Fibroblast of skin of right biceps (primary cell): ENCODE results near the gene ZNF473.
"Not testable (repeated sequence)": the region's sequence is repeated elsewhere in the genome, so short reads cannot be mapped to it uniquely, and the experiment has no call there.

Source experiments
- DNase-seq: peaks from one replicate; pipeline ENCODE4 v3.0.0-alpha.2; 2013

ZNF473 gene

GRCh38 chr19:50051228-50051895, 25.6 kb downstream of the ZNF473 start:
- DNase-seq, result not testable (repeated sequence)

GRCh38 chr19:50051964-50052363, 26.2 kb downstream of the ZNF473 start:
- no peak for DNase-seq

DNA sequence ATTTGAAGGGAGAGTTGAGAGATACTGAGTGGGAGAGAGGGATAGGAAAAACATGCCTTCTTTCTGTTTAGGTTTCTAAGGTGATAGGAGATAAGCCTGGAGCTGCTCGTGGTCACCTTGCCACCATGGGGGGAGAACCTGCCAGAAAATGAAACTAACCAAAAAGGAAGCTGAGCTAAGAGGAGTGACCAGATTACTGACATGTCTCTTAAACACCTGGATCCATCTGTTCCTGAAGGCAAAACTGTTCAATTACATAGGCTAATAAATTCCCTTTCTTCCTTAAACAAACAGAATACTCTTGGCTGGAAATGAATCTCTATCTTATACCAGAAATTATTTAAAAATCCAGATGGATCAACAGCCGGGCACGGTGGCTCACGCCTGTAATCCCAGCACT, 27.3 kb downstream of the ZNF473 start:
- no peak for DNase-seq

DNA sequence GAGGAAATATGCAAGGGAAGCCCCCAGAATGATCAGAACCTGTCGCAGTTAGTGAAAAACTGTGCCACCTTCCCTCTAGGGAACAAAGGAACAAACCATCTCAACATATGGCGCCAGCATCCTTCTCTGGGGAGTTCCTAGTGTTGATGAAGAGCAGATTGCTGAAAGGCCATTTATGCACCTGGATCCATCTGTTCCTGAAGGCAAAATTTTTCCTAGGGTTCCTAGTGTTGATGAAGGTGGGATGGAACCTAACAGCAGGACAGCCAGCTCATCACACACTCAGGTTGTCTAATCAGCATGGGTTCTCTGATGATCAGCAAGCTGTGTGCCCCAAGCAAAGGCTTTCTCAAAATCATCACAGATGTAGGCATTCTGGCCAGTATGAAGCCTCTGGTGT, 32.6 kb downstream of the ZNF473 start:
- no peak for DNase-seq

DNA sequence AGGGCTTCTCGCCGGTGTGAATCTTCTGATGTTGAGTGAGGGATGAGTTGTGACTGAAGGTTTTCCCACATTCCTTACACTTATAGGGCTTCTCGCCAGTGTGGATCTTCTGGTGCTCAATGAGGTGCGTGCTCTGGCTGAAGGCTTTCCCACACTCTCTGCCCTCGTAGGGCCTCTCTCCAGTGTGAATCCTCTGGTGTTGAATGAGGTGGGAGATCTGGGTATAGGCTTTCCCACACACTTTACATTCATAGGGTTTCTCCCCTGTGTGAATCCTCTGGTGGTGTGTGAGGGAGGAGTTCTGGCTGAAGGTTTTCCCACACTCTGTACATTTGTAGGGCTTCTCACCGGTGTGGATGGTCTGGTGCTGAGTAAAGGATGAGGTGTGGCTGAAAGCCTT, 33.2 kb downstream of the ZNF473 start:
- DNase-seq, result no peak

- DNase-seq, result no peak
These were observed 34.3 kb downstream of the ZNF473 start for GRCh38 chr19:50060107-50060506.

GRCh38 chr19:50061650-50062049, 35.8 kb downstream of the ZNF473 start:
- DNase-seq, result no peak

- DNase-seq, result no peak
These were observed 40.1 kb downstream of the ZNF473 start for GRCh38 chr19:50065938-50066337.

DNA sequence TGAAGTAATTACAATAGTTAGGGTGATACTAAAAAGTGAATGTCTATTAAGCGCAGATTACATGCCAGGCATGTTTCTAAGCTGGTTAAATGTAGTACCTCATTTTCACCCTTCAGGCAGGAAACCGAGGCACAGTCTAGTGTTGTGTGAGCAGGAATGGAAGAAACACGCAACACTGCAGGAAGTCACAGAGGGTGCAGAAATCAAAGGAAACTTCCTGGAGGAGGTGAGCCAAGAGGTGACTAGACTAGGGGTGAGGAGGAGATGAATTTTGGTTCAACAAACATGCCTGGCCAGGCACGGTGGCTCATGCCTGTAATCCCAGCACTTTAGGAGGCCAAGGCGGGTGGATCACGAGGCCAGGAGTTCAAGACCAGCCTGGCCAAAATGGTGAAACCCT, 41.8 kb downstream of the ZNF473 start:
- DNase-seq, result no peak

GRCh38 chr19:50068382-50068781, 42.6 kb downstream of the ZNF473 start:
- not testable (repeated sequence) for DNase-seq

DNA sequence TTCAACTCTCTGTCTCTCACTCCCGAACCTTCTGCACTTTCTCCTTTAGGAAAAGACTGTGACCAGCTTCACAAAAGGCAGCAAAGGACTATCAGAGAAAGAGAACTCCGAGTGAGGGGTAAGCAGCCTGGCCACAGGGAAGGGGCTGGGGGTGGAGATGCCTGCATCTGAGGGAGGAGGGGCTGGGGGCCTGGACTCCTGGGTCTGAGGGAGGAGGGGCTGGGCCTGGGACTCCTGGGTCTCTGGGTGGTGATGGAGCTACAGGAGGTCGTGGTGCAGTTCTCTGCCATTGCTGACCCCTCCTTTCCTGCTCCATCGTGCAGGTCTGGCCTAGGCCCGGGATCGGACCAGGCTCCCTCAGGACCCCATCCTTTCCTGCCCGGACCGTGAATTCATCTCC, 49.3 kb downstream of the ZNF473 start:
- not testable (repeated sequence) for DNase-seq

- DNase-seq, result not testable (repeated sequence)
These were observed 50.0 kb downstream of the ZNF473 start for GRCh38 chr19:50075644-50076372.

- not testable (repeated sequence) for DNase-seq
These were observed 51.0 kb downstream of the ZNF473 start for GRCh38 chr19:50076581-50077355.

GRCh38 chr19:50079014-50079413, 53.2 kb downstream of the ZNF473 start:
- DNase-seq, result not testable (repeated sequence)

DNA sequence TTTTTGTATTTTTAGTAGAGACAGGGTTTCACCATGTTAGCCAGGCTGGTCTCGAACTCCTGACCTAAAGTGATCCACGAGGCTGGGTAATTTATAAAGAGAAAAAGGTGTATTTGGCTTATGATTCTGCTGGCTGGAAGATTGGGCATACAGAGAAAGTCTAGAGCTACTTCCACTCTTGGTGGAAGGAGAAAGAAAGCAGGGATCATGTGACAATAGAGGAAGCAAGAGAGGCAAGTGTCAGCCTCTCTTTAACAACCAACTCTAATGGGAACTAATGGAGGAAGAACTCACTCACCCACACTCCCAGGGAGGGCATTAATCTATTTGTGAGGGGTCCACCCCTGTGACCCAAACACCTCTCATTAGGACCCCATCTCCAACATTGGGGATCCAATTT, 58.6 kb downstream of the ZNF473 start:
- DNase-seq, result not testable (repeated sequence)

DNA sequence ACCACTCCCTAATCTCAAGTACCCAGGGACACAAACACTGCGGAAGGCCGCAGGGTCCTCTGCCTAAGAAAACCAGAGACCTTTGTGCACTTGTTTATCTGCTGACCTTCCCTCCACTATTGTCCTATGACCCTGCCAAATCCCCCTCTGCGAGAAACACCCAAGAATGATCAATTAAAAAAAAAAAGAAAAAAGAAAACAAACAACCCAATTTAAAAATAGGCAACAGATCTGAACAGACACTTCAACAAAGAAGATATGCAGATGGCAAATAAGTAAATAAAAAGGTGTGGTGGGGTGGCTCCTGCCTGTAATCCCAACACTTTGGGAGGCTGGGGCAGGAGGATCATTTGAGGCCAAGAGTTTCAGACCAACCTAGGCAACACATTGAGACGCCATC, 61.3 kb downstream of the ZNF473 start:
- not testable (repeated sequence) for DNase-seq

DNA sequence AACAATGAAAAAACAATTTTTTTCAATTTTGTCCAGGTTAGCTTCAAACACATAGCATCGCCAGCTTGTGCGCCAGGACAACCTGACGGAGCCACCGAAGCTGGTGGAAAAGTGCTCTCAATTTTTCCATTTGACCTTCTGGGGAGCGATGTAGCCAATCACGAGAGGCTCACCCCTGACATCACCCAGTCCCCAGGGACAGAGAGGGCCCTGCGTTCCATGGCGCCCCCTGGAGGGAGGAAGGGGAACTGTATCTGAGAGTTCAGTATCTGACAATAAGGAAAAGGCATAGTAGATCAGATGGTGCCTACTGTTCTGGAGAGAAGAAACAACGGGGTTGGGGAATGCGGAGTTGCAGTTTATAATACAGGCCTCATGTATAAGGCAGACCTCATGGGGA, 64.9 kb downstream of the ZNF473 start:
- not testable (repeated sequence) for DNase-seq

GRCh38 chr19:50091786-50092185, 66.0 kb downstream of the ZNF473 start:
- DNase-seq, result not testable (repeated sequence)

DNA sequence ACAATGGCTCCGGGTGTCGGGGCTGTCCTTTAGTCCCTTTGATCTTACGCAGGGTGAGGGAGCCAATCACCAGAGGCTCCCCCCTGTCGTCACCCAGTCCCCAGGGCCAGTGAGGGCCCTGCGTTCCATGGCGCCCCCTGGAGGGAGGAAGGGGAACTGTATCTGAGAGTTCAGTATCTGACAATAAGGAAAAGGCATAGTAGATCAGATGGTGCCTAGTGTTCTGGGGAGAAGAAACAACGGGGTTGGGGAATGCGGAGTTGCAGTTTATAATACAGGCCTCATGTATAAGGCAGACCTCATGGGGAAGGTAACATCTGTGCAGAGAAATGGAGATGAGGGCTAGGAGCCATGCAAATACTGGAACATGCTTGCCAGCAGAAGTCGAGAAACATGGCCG, 66.8 kb downstream of the ZNF473 start:
- not testable (repeated sequence) for DNase-seq

- DNase-seq, result not testable (repeated sequence)
These were observed 72.1 kb downstream of the ZNF473 start for GRCh38 chr19:50097884-50098283.

- not testable (repeated sequence) for DNase-seq
These were observed 73.1 kb downstream of the ZNF473 start for GRCh38 chr19:50098892-50099291.

DNA sequence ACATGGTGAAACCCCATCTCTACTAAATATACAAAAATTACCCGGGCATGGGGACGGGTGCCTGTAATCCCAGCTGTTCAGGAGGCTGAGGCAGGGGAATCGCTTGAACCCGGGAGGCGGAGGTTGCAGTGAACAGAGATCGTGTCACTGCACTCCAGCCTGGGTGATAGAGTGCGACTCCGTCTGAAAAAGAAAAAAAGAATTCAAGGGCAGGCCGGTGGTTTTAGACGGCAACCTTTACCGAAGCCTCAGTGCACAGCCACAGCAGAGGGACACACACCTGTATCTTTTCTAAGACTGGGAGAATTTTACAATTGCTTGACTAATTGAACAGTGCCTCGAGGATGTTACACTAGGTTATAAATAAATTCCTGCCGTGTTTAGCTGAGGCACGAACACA, 73.9 kb downstream of the ZNF473 start:
- not testable (repeated sequence) for DNase-seq

DNA sequence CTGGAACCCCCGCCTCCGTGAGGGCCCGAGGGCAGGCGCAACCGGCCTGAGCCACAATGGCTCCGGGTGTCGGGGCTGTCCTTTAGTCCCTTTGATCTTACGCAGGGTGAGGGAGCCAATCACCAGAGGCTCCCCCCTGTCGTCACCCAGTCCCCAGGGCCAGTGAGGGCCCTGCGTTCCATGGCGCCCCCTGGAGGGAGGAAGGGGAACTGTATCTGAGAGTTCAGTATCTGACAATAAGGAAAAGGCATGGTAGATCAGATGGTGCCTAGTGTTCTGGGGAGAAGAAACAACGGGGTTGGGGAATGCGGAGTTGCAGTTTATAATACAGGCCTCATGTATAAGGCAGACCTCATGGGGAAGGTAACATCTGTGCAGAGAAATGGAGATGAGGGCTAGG, 75.1 kb downstream of the ZNF473 start:
- DNase-seq, result not testable (repeated sequence)
